HG03108 (cell line): Measurements from ENCODE around the gene SP5.
"Not testable (repeated sequence)": the region's sequence is repeated elsewhere in the genome, so short reads cannot be mapped to it uniquely, and the experiment has no call there.

Experiments
- ATAC-seq: cut with Tn5 transposase; IDR thresholded peaks from one replicate; pipeline ENCODE4 v1.9.1; 2021; ENCODE audit warnings: moderate library complexity; ENCODE audit not compliant: unreplicated experiment

SP5 gene

GRCh38 chr2:170737406-170737805 is 22.3 kb downstream of the SP5 start:
- no peak for ATAC-seq

GRCh38 chr2:170737821-170738220 is 22.7 kb downstream of the SP5 start:
- no peak for ATAC-seq

GRCh38 chr2:170739048-170739447 is 23.9 kb downstream of the SP5 start:
- no peak for ATAC-seq

GRCh38 chr2:170739507-170740046 is 24.4 kb downstream of the SP5 start:
- ATAC-seq, result no peak

GRCh38 chr2:170740660-170741059 is 25.5 kb downstream of the SP5 start:
- no peak for ATAC-seq

GRCh38 chr2:170742000-170742399 is 26.9 kb downstream of the SP5 start:
- ATAC-seq, result no peak

- no peak for ATAC-seq
Observed at GRCh38 chr2:170742896-170743529, 27.9 kb downstream of the SP5 start.

GRCh38 chr2:170743530-170744239 is 28.5 kb downstream of the SP5 start:
- ATAC-seq, result no peak

- no peak for ATAC-seq
Observed at GRCh38 chr2:170744248-170745002, 29.3 kb downstream of the SP5 start.

- ATAC-seq, result no peak
Observed at GRCh38 chr2:170745305-170745704, 30.2 kb downstream of the SP5 start.

- ATAC-seq, result no peak
Observed at GRCh38 chr2:170747921-170748320, 32.8 kb downstream of the SP5 start.

- ATAC-seq, result not testable (repeated sequence)
Observed at GRCh38 chr2:170751555-170751954, 36.4 kb downstream of the SP5 start.

- ATAC-seq, result no peak
Observed at GRCh38 chr2:170761572-170761971, 46.4 kb downstream of the SP5 start.

GRCh38 chr2:170762760-170763159 is 47.6 kb downstream of the SP5 start:
- no peak for ATAC-seq

GRCh38 chr2:170763232-170763631 is 48.1 kb downstream of the SP5 start:
- no peak for ATAC-seq

- ATAC-seq, result no peak
Observed at GRCh38 chr2:170764880-170765261, 49.7 kb downstream of the SP5 start.

GRCh38 chr2:170766693-170767092 is 51.6 kb downstream of the SP5 start:
- ATAC-seq, result no peak
